HEK293 (cell line): Measurements from ENCODE around the gene YIPF5.

Experiments
- CTCF ChIA-PET: fragments of 350-600 bp; formaldehyde crosslinking; extraction: SDS; loops from one replicate; lab custom pipeline; 2021; ENCODE audit warnings: antibody characterized with exemption; lab: Yijun Ruan, JAX
- POLR2A ChIA-PET: fragments of 300-600 bp; formaldehyde crosslinking; extraction: SDS; loops from one replicate; lab custom pipeline; 2020; ENCODE audit warnings: antibody characterized with exemption, inconsistent platforms; lab: Yijun Ruan, JAX
- H3K27ac ChIP-seq: fragments of 200-500 bp; sonication (Bioruptor generic); 2 replicates; pipeline ENCODE4 v1.5.1; 2014; ENCODE audit warnings: low read depth, low read length, control low read depth, inconsistent platforms; ENCODE audit errors: extremely low read depth
- H3K36me3 ChIP-seq, 2 experiments: fragments of 200-500 bp in 1 of 2; sonication (Bioruptor generic) in 1 of 2; 1 replicate in 1 of 2; 2 replicates in 1 of 2; pipeline ENCODE4 v1.5.1; 2014 to 2017; ENCODE audit warnings: inconsistent platforms in 2 of 2, low read length in 2 of 2; ENCODE audit not compliant: control insufficient read depth in 2 of 2, insufficient read depth in 1 of 2
- H3K4me1 ChIP-seq: fragments of 200-500 bp; sonication (Bioruptor generic); 2 replicates; pipeline ENCODE4 v1.5.1; 2014; ENCODE audit warnings: mild to moderate bottlenecking, low read length, inconsistent platforms; ENCODE audit not compliant: control insufficient read depth, insufficient read depth
- H3K4me3 ChIP-seq: 2 replicates; pipeline ENCODE4 v1.5.1; 2011; ENCODE audit warnings: low read depth, mild to moderate bottlenecking, control low read depth, low read length, moderate library complexity
- H3K9me3 ChIP-seq: fragments of 200-500 bp; sonication (Bioruptor generic); 2 replicates; pipeline ENCODE4 v1.5.1; 2014; ENCODE audit warnings: low read depth, low read length, inconsistent platforms; ENCODE audit not compliant: control insufficient read depth, insufficient read depth
- KLF7 ChIP-seq: fragments of 450-650 bp; formaldehyde crosslinking; IDR thresholded peaks from 2 replicates; pipeline ENCODE4 v1.5.1; 2016; ENCODE audit warnings: missing biosample characterization, missing genetic modification characterization, borderline replicate concordance
- KLF9 ChIP-seq: fragments of 450-650 bp; formaldehyde crosslinking; IDR thresholded peaks from 2 replicates; pipeline ENCODE4 v1.5.1; 2016; ENCODE audit warnings: missing biosample characterization, missing genetic modification characterization, low read depth
- PBX3 ChIP-seq: sonication (generic); formaldehyde crosslinking; IDR thresholded peaks from 2 replicates; pipeline ENCODE4 v1.8.1; 2022; ENCODE audit warnings: mild to moderate bottlenecking, moderate library complexity, missing genetic modification reagents
- SP2 ChIP-seq: fragments of 450-650 bp; formaldehyde crosslinking; IDR thresholded peaks from 2 replicates; pipeline ENCODE4 v1.5.1; 2016; ENCODE audit warnings: missing biosample characterization, missing genetic modification characterization
- SP7 ChIP-seq: fragments of 450-650 bp; formaldehyde crosslinking; IDR thresholded peaks from 2 replicates; pipeline ENCODE4 v1.5.1; 2016; ENCODE audit warnings: missing biosample characterization, missing genetic modification characterization
- TRIM28 ChIP-seq: IDR thresholded peaks from 2 replicates; pipeline ENCODE4 v1.6.1; 2011; ENCODE audit warnings: low read length, control low read depth, borderline replicate concordance
- ZBTB1 ChIP-seq: fragments of 450-650 bp; formaldehyde crosslinking; IDR thresholded peaks from 2 replicates; pipeline ENCODE4 v1.5.1; 2016; ENCODE audit warnings: missing biosample characterization, missing genetic modification characterization
- ZBTB10 ChIP-seq: fragments of 450-650 bp; formaldehyde crosslinking; IDR thresholded peaks from 2 replicates; pipeline ENCODE4 v1.5.1; 2016; ENCODE audit warnings: missing biosample characterization, missing genetic modification characterization
- ZBTB17 ChIP-seq: fragments of 450-650 bp; formaldehyde crosslinking; IDR thresholded peaks from 2 replicates; pipeline ENCODE4 v1.5.1; 2016; ENCODE audit warnings: missing biosample characterization, missing genetic modification characterization
- ZBTB48 ChIP-seq: fragments of 450-650 bp; formaldehyde crosslinking; IDR thresholded peaks from 2 replicates; pipeline ENCODE4 v1.5.1; 2016; ENCODE audit warnings: missing biosample characterization, missing genetic modification characterization
- ZBTB8A ChIP-seq: fragments of 450-650 bp; formaldehyde crosslinking; IDR thresholded peaks from 2 replicates; pipeline ENCODE4 v1.5.1; 2016; ENCODE audit warnings: missing biosample characterization, missing genetic modification characterization
- ZEB2 ChIP-seq: fragments of 450-650 bp; formaldehyde crosslinking; IDR thresholded peaks from 2 replicates; pipeline ENCODE4 v1.5.1; 2016; ENCODE audit warnings: missing biosample characterization, missing genetic modification characterization
- ZFP37 ChIP-seq: fragments of 450-650 bp; formaldehyde crosslinking; IDR thresholded peaks from 2 replicates; pipeline ENCODE4 v1.5.1; 2016; ENCODE audit warnings: missing biosample characterization, missing genetic modification characterization
- ZFP41 ChIP-seq: fragments of 450-650 bp; formaldehyde crosslinking; IDR thresholded peaks from 2 replicates; pipeline ENCODE4 v1.5.1; 2016; ENCODE audit warnings: missing biosample characterization, missing genetic modification characterization, borderline replicate concordance
- ZNF10 ChIP-seq: fragments of 450-650 bp; formaldehyde crosslinking; IDR thresholded peaks from 2 replicates; pipeline ENCODE4 v1.5.1; 2017; ENCODE audit warnings: missing biosample characterization, missing genetic modification characterization
- ZNF2 ChIP-seq: fragments of 450-650 bp; formaldehyde crosslinking; IDR thresholded peaks from 2 replicates; pipeline ENCODE4 v1.5.1; 2016; ENCODE audit warnings: missing biosample characterization, missing genetic modification characterization
- ZNF223 ChIP-seq: fragments of 450-650 bp; formaldehyde crosslinking; IDR thresholded peaks from 2 replicates; pipeline ENCODE4 v1.5.1; 2016; ENCODE audit warnings: missing biosample characterization, missing genetic modification characterization
- ZNF248 ChIP-seq: fragments of 450-650 bp; formaldehyde crosslinking; IDR thresholded peaks from 2 replicates; pipeline ENCODE4 v1.5.1; 2017; ENCODE audit warnings: missing biosample characterization, missing genetic modification characterization
- ZNF302 ChIP-seq: fragments of 450-650 bp; formaldehyde crosslinking; IDR thresholded peaks from 2 replicates; pipeline ENCODE4 v1.5.1; 2016; ENCODE audit warnings: missing biosample characterization, missing genetic modification characterization, low read depth
- ZNF354C ChIP-seq: fragments of 450-650 bp; formaldehyde crosslinking; IDR thresholded peaks from 2 replicates; pipeline ENCODE4 v1.5.1; 2016; ENCODE audit warnings: missing biosample characterization, missing genetic modification characterization, low read depth, borderline replicate concordance
- ZNF501 ChIP-seq: fragments of 450-650 bp; formaldehyde crosslinking; IDR thresholded peaks from 2 replicates; pipeline ENCODE4 v1.5.1; 2016; ENCODE audit warnings: missing biosample characterization, missing genetic modification characterization
- ZNF510 ChIP-seq: fragments of 450-650 bp; formaldehyde crosslinking; IDR thresholded peaks from 2 replicates; pipeline ENCODE4 v1.5.1; 2018; ENCODE audit warnings: mild to moderate bottlenecking, missing genetic modification characterization, missing biosample characterization; ENCODE audit not compliant: insufficient replicate concordance
- ZNF518A ChIP-seq: fragments of 450-650 bp; formaldehyde crosslinking; conservative IDR thresholded peaks from 2 replicates; pipeline ENCODE4 v1.5.1; 2016; ENCODE audit warnings: low read depth, missing biosample characterization, missing genetic modification characterization
- ZNF600 ChIP-seq: fragments of 450-650 bp; formaldehyde crosslinking; IDR thresholded peaks from 2 replicates; pipeline ENCODE4 v1.5.1; 2016; ENCODE audit warnings: missing biosample characterization, missing genetic modification characterization
- ZNF629 ChIP-seq: fragments of 450-650 bp; formaldehyde crosslinking; IDR thresholded peaks from 2 replicates; pipeline ENCODE4 v1.5.1; 2017; ENCODE audit warnings: missing biosample characterization, missing genetic modification characterization
- ZNF76 ChIP-seq: fragments of 450-650 bp; formaldehyde crosslinking; IDR thresholded peaks from 2 replicates; pipeline ENCODE4; 2016; ENCODE audit warnings: low read depth, missing biosample characterization, missing genetic modification characterization, borderline replicate concordance
- ZNF843 ChIP-seq: fragments of 450-650 bp; formaldehyde crosslinking; IDR thresholded peaks from 2 replicates; pipeline ENCODE4 v1.5.1; 2016; ENCODE audit warnings: missing biosample characterization, missing genetic modification characterization

Gene YIPF5

GRCh38 chr5:144170276-144171024 lies at the start of gene YIPF5, which contains the start of gene KCTD16:
Gene YIPF5, minus strand, starts transcription at chr5:144170659. Its CDS starts 704 bp downstream, at chr5:144169955.
Gene KCTD16, plus strand, starts transcription at chr5:144170873.
- POLR2A ChIA-PET = interaction anchor here (0.6 to 1.7 kb wide), 11 partner anchors 9 to 766 kb away, joined by 3 to 10 read pairs (median 3); no protein-coding TSS in a partner anchor
- H3K27ac ChIP-seq = peak within 1 kb of the TSS; percentile 37; the same call in 1 of the 2 replicates
- no peaks in the 10 kb centered on the region for H3K9me3 ChIP-seq
- H3K36me3 ChIP-seq = peaks cover 6 to 36% of the 10 kb centered on the region in 2 experiments; a peak in 2 of 3 replicates
- peak within 1 kb of the TSS; percentile 91 for H3K4me3 ChIP-seq
- peaks cover 3% of the 10 kb centered on the region; the same call in 1 of the 2 replicates for H3K4me1 ChIP-seq
- CTCF ChIA-PET = interaction anchor here (0.6 to 2.2 kb wide), 5 partner anchors 17 to 1457 kb away, joined by 3 to 10 read pairs (median 3); no protein-coding TSS in a partner anchor
- peak; percentile 76 for TF ChIP-seq ZBTB48 (tag by site-specific recombination)
- TF ChIP-seq KLF9 (tag by site-specific recombination) = peak; percentile 77
- peak; percentile 97 for TF ChIP-seq SP2 (tag by site-specific recombination)
- TF ChIP-seq ZBTB1 (tag by site-specific recombination) = no peak
- TF ChIP-seq ZNF501 = 0 out of 2 replicates have a peak, but pooled peaks have one; percentile 68
- 0 out of 2 replicates have a peak, but pooled peaks have one; percentile 15 for TF ChIP-seq ZFP37 (tag by site-specific recombination)
- TF ChIP-seq ZNF600 (tag by site-specific recombination) = peak; percentile 70; the same call in 1 of the 2 replicates
- 0 out of 2 replicates have a peak, but pooled peaks have one; percentile 13 for TF ChIP-seq ZNF76
- no peak for TF ChIP-seq ZNF223
- peak; percentile 81; the same call in 1 of the 2 replicates for TF ChIP-seq PBX3 (CRISPR knock-in tag)
- no peak for TF ChIP-seq ZNF843 (tag by site-specific recombination)
- TF ChIP-seq ZNF2 (tag by site-specific recombination) = peak; percentile 37; the same call in 1 of the 2 replicates
- 0 out of 2 replicates have a peak, but pooled peaks have one; percentile 39 for TF ChIP-seq ZNF10 (tag by site-specific recombination)
- TF ChIP-seq ZBTB8A (tag by site-specific recombination) = peak; percentile 20; the same call in 1 of the 2 replicates
- 0 out of 2 replicates have a peak, but pooled peaks have one; percentile 68 for TF ChIP-seq KLF7 (tag by site-specific recombination)
- no peak for TF ChIP-seq ZNF510 (tag by site-specific recombination)
- no peak for TF ChIP-seq ZFP41 (tag by site-specific recombination)
- no peak for TF ChIP-seq ZNF354C (tag by site-specific recombination)
- 0 out of 2 replicates have a peak, but pooled peaks have one; percentile 24 for TF ChIP-seq ZBTB10 (tag by site-specific recombination)
- peak; percentile 72 for TF ChIP-seq ZNF629 (tag by site-specific recombination)
- TF ChIP-seq ZNF518A (tag by site-specific recombination) = peak; percentile 98
- TF ChIP-seq SP7 (tag by site-specific recombination) = peak; percentile 54
- 0 out of 2 replicates have a peak, but pooled peaks have one; percentile 10 for TF ChIP-seq ZEB2 (tag by site-specific recombination)
- TF ChIP-seq ZNF248 (tag by site-specific recombination) = no peak
- 0 out of 2 replicates have a peak, but pooled peaks have one; percentile 9 for TF ChIP-seq TRIM28
- no peak for TF ChIP-seq ZNF302 (tag by site-specific recombination)
- TF ChIP-seq ZBTB17 (tag by site-specific recombination) = peak; percentile 63; the same call in 1 of the 2 replicates
